CD4-positive, alpha-beta T cell (primary cell): ENCODE results near the gene TFF1. TPM values are rescaled to one million over a fixed set of nuclear protein-coding genes. Genes with fewer than 3 reads are reported as not detected.

Source experiments
- ATAC-seq: fragments of 200-7000 bp; cut with Tn5 transposase; one replicate; pipeline ENCODE4 v1.10.0; 2022; ENCODE audit warnings: mild to moderate bottlenecking; ENCODE audit not compliant: poor library complexity
- CTCF ChIA-PET: fragments of 350-600 bp; sonication (Branson Sonifier 250); formaldehyde crosslinking; loops from one replicate; lab custom pipeline; 2021; ENCODE audit warnings: antibody characterized with exemption, inconsistent platforms; lab: Charles Lee
- POLR2A ChIA-PET: fragments of 350-600 bp; sonication (Branson Sonifier 250); formaldehyde crosslinking; loops from one replicate; lab custom pipeline; 2021; ENCODE audit warnings: antibody characterized with exemption, inconsistent platforms; lab: Charles Lee
- DNase-seq, 14 experiments: peaks; one replicate each; pipeline ENCODE4 v3.0.0-alpha.2; 2013 to 2020; ENCODE audit warnings: mixed read lengths in 2 of 14
- H3K27ac ChIP-seq, 2 donors: one replicate each; pipeline versions ENCODE4 v1.5.1 to v1.7.0; 2013; ENCODE audit warnings: low read length in 2 of 2, low read depth in 1 of 2, mild to moderate bottlenecking in 1 of 2
- H3K27me3 ChIP-seq, 2 experiments: 1 replicate in 1 of 2; 2 replicates in 1 of 2; pipeline versions ENCODE4 v1.6.1 to v1.7.0; 2013; ENCODE audit warnings: low read length in 2 of 2, control low read depth in 1 of 2, mild to moderate bottlenecking in 1 of 2, moderate library complexity in 1 of 2; ENCODE audit not compliant: insufficient read depth in 2 of 2, control insufficient read depth in 1 of 2
- H3K36me3 ChIP-seq: one replicate; pipeline ENCODE4 v1.6.1; 2013; ENCODE audit warnings: low read length, control low read depth; ENCODE audit not compliant: insufficient read depth
- H3K4me1 ChIP-seq: one replicate; pipeline ENCODE4 v1.6.1; 2013; ENCODE audit warnings: low read length, control low read depth; ENCODE audit not compliant: insufficient read depth
- H3K4me3 ChIP-seq: one replicate; pipeline ENCODE4 v1.5.1; 2013; ENCODE audit warnings: mild to moderate bottlenecking, low read length, moderate library complexity
- H3K9me3 ChIP-seq, 2 experiments: 1 replicate in 1 of 2; 2 replicates in 1 of 2; pipeline versions ENCODE4 v1.6.1 to v1.7.0; 2013; ENCODE audit warnings: low read length in 2 of 2, mild to moderate bottlenecking in 2 of 2, control low read depth in 1 of 2, moderate library complexity in 1 of 2; ENCODE audit not compliant: control insufficient read depth in 1 of 2, insufficient read depth in 1 of 2
- H3K27ac Mint-ChIP-seq: one replicate; pipeline ENCODE4 v1.8.0; 2020; ENCODE audit warnings: mixed read lengths
- H3K27me3 Mint-ChIP-seq: one replicate; pipeline ENCODE4 v1.8.0; 2021; ENCODE audit warnings: mixed read lengths
- H3K36me3 Mint-ChIP-seq: one replicate; pipeline ENCODE4 v1.8.0; 2021; ENCODE audit warnings: low read depth, mixed read lengths
- H3K4me1 Mint-ChIP-seq: one replicate; pipeline ENCODE4 v1.8.0; 2021; ENCODE audit warnings: low read depth, mixed read lengths
- H3K4me3 Mint-ChIP-seq: one replicate; pipeline ENCODE4 v1.8.0; 2020; ENCODE audit warnings: mild to moderate bottlenecking, mixed read lengths
- H3K9me3 Mint-ChIP-seq: one replicate; pipeline ENCODE4 v1.8.0; 2020; ENCODE audit warnings: mixed read lengths
- intact Hi-C, 2 experiments: fragments of 100-400 bp; cut with DNase I in 1 of 2; cut with micrococcal nuclease in 1 of 2; formaldehyde crosslinking; loops; one replicate each; pipeline versions ENCODE4 v1.15.1 to v1.9.0; 2023 to 2025; cut with DNase I, micrococcal nuclease
- total RNA-seq, 174 experiments: library from RNA in 2 of 174; stranded (reverse) in 2 of 174; gene quantifications; one replicate each; pipeline ENCODE4 v1.2.3 and lab custom pipeline; 2021 to 2026
- TF ChIP-seq, protein P1 (sequence below): fragments of 200-600 bp; IDR thresholded peaks from one replicate; pipeline ENCODE4 v1.8.0; 2022; ENCODE audit warnings: antibody characterized with exemption, mild to moderate bottlenecking

TFF1 gene
- total RNA-seq, 2 experiments from 2014 or later, result not detected

DNA sequence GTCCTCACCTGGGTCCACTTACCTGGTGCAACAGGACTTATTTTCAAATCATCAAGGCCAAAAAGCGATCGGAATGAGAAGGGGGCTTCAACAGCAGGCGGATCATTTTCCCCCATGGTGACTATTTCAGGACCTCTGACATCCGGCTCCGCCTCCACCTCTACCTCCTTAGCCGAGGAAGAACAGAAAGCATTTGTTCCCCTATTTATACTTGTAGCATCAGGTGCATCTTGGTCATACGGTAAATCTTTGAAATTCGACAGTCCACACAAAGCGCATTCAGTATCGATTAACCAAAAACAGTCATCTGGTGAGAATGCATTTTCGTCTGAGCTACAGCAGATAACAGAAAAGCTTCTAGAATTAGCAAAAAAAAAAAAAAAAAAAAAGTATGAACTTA is 29.0 kb upstream of the TFF1 start:
- POLR2A ChIA-PET, result interaction anchor here (4.1 kb wide), 1 partner anchor 8 kb away, joined by 58 read pairs; the partner anchor contains the start of gene UBASH3A
- no peaks in the 10 kb centered on the region for H3K9me3 Mint-ChIP-seq
- intact Hi-C loops, result loop anchor here in 1 of 2 experiments (5.0 kb wide), 1 partner anchor 42 kb away; no protein-coding TSS in a partner anchor
- DNase-seq (no peak), ATAC-seq (no peak)
- no peak overlapping the region for H3K27ac ChIP-seq
- CTCF ChIA-PET, result no interaction called here
- H3K4me1 Mint-ChIP-seq, result peaks cover 66% of the 10 kb centered on the region
- no peaks in the 10 kb centered on the region for H3K9me3 ChIP-seq
- H3K27me3 ChIP-seq, result no peaks in the 10 kb centered on the region
- H3K27ac Mint-ChIP-seq, result no peak overlapping the region
- no peaks in the 10 kb centered on the region for H3K27me3 Mint-ChIP-seq
- H3K4me1 ChIP-seq, result peaks cover 36% of the 10 kb centered on the region
- no peak overlapping the region for H3K4me3 ChIP-seq
- no peak overlapping the region for H3K4me3 Mint-ChIP-seq
- TF ChIP-seq, protein P1, sequence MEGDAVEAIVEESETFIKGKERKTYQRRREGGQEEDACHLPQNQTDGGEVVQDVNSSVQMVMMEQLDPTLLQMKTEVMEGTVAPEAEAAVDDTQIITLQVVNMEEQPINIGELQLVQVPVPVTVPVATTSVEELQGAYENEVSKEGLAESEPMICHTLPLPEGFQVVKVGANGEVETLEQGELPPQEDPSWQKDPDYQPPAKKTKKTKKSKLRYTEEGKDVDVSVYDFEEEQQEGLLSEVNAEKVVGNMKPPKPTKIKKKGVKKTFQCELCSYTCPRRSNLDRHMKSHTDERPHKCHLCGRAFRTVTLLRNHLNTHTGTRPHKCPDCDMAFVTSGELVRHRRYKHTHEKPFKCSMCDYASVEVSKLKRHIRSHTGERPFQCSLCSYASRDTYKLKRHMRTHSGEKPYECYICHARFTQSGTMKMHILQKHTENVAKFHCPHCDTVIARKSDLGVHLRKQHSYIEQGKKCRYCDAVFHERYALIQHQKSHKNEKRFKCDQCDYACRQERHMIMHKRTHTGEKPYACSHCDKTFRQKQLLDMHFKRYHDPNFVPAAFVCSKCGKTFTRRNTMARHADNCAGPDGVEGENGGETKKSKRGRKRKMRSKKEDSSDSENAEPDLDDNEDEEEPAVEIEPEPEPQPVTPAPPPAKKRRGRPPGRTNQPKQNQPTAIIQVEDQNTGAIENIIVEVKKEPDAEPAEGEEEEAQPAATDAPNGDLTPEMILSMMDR, result no peak
- H3K36me3 ChIP-seq, result no peaks in the 10 kb centered on the region
- H3K36me3 Mint-ChIP-seq, result no peaks in the 10 kb centered on the region

DNA sequence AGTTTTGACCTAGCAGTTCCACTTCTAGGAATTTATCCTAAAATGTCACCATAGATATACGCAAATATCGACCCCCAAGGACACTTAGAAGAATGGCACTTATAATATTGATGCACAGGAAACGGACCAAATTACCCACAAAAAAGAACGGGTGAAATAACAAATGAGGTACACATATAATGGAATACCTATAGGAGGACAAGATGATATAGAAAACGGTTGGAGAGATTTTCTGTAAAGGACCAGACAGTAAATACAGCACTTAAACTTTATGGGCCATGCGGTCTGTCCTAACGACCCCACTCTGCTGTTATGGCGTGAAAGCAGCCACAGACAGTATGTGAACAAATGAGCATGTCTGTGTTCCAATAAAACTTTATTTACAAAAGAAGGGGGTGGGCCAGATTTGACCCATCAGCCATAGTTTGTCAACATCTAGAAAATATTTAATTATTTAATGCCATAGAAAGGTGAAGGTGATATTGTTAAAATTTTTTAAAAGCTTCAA is 27.2 kb upstream of the TFF1 start:
- no peaks in the 10 kb centered on the region for H3K27me3 ChIP-seq
- no peaks in the 10 kb centered on the region for H3K36me3 ChIP-seq
- DNase-seq (no peak), ATAC-seq (peak; percentile 4)
- no peaks in the 10 kb centered on the region for H3K9me3 ChIP-seq
- intact Hi-C loops, result loop anchor here in 1 of 2 experiments (5.0 kb wide), 1 partner anchor 34 kb away; no protein-coding TSS in a partner anchor
- no peak overlapping the region for H3K27ac ChIP-seq
- H3K36me3 Mint-ChIP-seq, result no peaks in the 10 kb centered on the region
- CTCF ChIA-PET, result interaction anchor here (1.0 to 1.4 kb wide), 3 partner anchors 12 to 56 kb away, joined by 3 to 6 read pairs (median 4); no protein-coding TSS in a partner anchor
- H3K27me3 Mint-ChIP-seq, result no peaks in the 10 kb centered on the region
- peaks cover 40% of the 10 kb centered on the region for H3K4me1 ChIP-seq
- H3K4me3 ChIP-seq, result peak overlapping the region; percentile 17
- H3K27ac Mint-ChIP-seq, result peak overlapping the region; percentile 52
- POLR2A ChIA-PET, result interaction anchor here (0.6 to 4.1 kb wide), 11 partner anchors 10 to 135 kb away, joined by 3 to 58 read pairs (median 3); partner anchors contain the start of gene UBASH3A
- no peaks in the 10 kb centered on the region for H3K9me3 Mint-ChIP-seq
- TF ChIP-seq, protein P1, result no peak
- peaks cover 69% of the 10 kb centered on the region for H3K4me1 Mint-ChIP-seq
- peak overlapping the region; percentile 64 for H3K4me3 Mint-ChIP-seq

DNA sequence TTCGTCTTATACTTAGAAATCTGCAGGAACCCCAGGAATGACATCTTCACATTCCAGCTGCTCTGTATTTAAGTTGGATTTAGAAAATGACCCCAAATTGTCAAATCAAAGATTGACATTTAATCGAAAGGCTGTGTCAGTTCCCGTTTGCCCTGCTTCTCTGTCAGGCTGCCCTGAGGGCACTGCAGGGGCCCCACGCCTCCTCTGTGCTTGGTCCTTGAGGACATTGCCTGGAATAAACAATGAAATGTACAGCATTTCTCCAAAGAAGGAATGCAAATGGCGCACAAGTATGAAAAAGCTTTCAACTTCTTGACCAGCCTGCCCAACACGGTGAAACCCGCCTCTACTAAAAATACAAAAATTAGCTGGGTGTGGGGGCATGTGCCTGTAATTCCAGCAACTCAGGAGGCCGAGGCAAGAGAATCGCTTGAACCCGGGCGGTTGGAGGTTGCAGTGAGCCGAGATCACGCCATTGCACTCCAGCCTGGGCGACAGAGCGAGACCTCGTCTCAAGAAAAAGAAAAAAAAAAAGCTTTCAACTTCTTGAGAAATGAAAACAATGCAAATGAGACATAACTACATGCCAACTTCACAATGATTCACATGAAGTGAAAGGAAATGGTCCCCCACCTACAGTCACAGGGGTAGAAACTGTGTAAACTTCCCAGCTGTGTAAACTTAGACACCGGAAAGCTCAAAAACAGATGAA is 26.6 kb upstream of the TFF1 start:
- ATAC-seq, result peak; percentile 90
- H3K9me3 Mint-ChIP-seq, result no peaks in the 10 kb centered on the region
- peak in 4 of 14 experiments; percentile 53 to 66 (median 58) for DNase-seq
- intact Hi-C loops, result loop anchor here in 1 of 2 experiments (5.0 kb wide), 1 partner anchor 34 kb away; no protein-coding TSS in a partner anchor
- Histone ChIP-seq H3K36me3 (no peaks in the 10 kb centered on the region), H3K4me1 (peaks cover 37% of the 10 kb centered on the region), H3K27me3 (no peaks in the 10 kb centered on the region), H3K27ac (no peak overlapping the region), H3K4me3 (peak overlapping the region; percentile 17), H3K9me3 (no peaks in the 10 kb centered on the region)
- peaks cover 63% of the 10 kb centered on the region for H3K4me1 Mint-ChIP-seq
- POLR2A ChIA-PET, result interaction anchor here (0.6 to 4.1 kb wide), 10 partner anchors 10 to 134 kb away, joined by 3 to 58 read pairs (median 4); partner anchors contain the start of gene UBASH3A
- H3K36me3 Mint-ChIP-seq, result no peaks in the 10 kb centered on the region
- H3K27me3 Mint-ChIP-seq, result no peaks in the 10 kb centered on the region
- TF ChIP-seq, protein P1, result no peak
- H3K27ac Mint-ChIP-seq, result peak overlapping the region; percentile 52
- peak overlapping the region; percentile 64 for H3K4me3 Mint-ChIP-seq
- CTCF ChIA-PET, result interaction anchor here (1.0 to 1.6 kb wide), 5 partner anchors 11 to 55 kb away, joined by 3 to 6 read pairs (median 4); no protein-coding TSS in a partner anchor
